Measurements from ENCODE around the gene PTPN4. TPM values are rescaled to one million over a fixed set of nuclear protein-coding genes. Genes with fewer than 3 reads are reported as not detected.

The PTPN4 gene
- total RNA-seq, 1 experiment from 2014 or later, result 80.5 TPM

- Histone ChIP-seq H2AFZ (ENCODE audit: low read length) (no peak overlapping the region), H3K79me1 (ENCODE audit: insufficient read depth, low read depth, low read length, poor library complexity, severe bottlenecking) (no peaks in the 10 kb centered on the region), H2BK120ac (ENCODE audit: low read depth, low read length, poor library complexity, severe bottlenecking) (no peak overlapping the region), H3K9ac (ENCODE audit: extremely low read depth, insufficient read length, low read length) (no peak overlapping the region), H3K79me2 (ENCODE audit: insufficient read depth, low read length) (no peaks in the 10 kb centered on the region), H3K4me2 (ENCODE audit: insufficient read depth, insufficient read length, low read length) (no peak overlapping the region), H4K5ac (ENCODE audit: insufficient read length, low read depth, low read length) (no peak overlapping the region), H4K91ac (ENCODE audit: insufficient read length, low read depth, low read length) (no peak overlapping the region), H3K23ac (ENCODE audit: insufficient read length, low read depth, low read length) (no peak overlapping the region), H4K20me1 (ENCODE audit: control insufficient read depth, insufficient read depth, insufficient read length) (no peaks in the 10 kb centered on the region), H2BK15ac (ENCODE audit: low read depth, low read length) (no peak overlapping the region), H3K56ac (ENCODE audit: insufficient read length, low read depth, low read length) (no peak overlapping the region), H2BK12ac (ENCODE audit: insufficient read length, low read depth, low read length) (no peak overlapping the region), H3K4me1 (ENCODE audit: insufficient read depth, low read length) (no peaks in the 10 kb centered on the region), H3K18ac (ENCODE audit: insufficient read length, low read depth, low read length) (no peak overlapping the region), H3K14ac (ENCODE audit: insufficient read depth, low read length) (no peak overlapping the region), H3K9me3 (ENCODE audit: control insufficient read depth, low read depth, low read length) (peaks cover 8% of the 10 kb centered on the region), H3K27me3 (ENCODE audit: insufficient read depth, low read length) (no peaks in the 10 kb centered on the region), H3K23me2 (ENCODE audit: insufficient read length, low read depth, low read length, poor library complexity, severe bottlenecking) (no peaks in the 10 kb centered on the region), H2BK5ac (ENCODE audit: insufficient read length, low read length) (no peak overlapping the region), H3K27ac (ENCODE audit: insufficient read length, low read depth, low read length) (no peak overlapping the region), H2BK20ac (ENCODE audit: low read depth, low read length, poor library complexity, severe bottlenecking) (no peak overlapping the region), H3T11ph (ENCODE audit: low read length) (no peak overlapping the region), H3K4ac (ENCODE audit: low read depth, low read length) (no peak overlapping the region), H4K8ac (replicated peaks; ENCODE audit: insufficient read length, low read depth, low read length) (no peak overlapping the region), H2AK5ac (ENCODE audit: insufficient read length, low read length) (no peak overlapping the region)
- Mint-ChIP-seq H3K27me3 (ENCODE audit: low read depth) (no peaks in the 10 kb centered on the region), H3K4me1 (peaks cover 5 to 6% of the 10 kb centered on the region in 2 experiments; a peak in 3 of 4 replicates), H3K27ac (no peak overlapping the region), H3K4me3 (no peak overlapping the region), H3K9me3 (peaks cover 15 to 23% of the 10 kb centered on the region in 2 experiments), H3K36me3 (ENCODE audit: insufficient read depth in 1 of 3, low read depth in 3 of 3) (peaks cover 38 to 81% (median 77%) of the 10 kb centered on the region in 3 experiments)
- no peak for DNase-seq
- no peak for TF ChIP-seq CTCF (conservative IDR thresholded peaks at IDR 0.05)
- WGBS (ENCODE audit: extremely low coverage, insufficient read length, low lambda C conversion rate), result no CpG with 5 or more reads among the region's 2 CpGs
These were observed 201.1 kb downstream of the PTPN4 start for GRCh38 chr2:119960821-119961220.
